Ovary (tissue), 3 donors: Measurements from ENCODE around the gene NSD1.

Experiments used
- EP300 ChIP-seq: sonication (generic); formaldehyde crosslinking; IDR thresholded peaks from one replicate; pipeline ENCODE4 v1.6.1; 2017; ENCODE audit warnings: antibody characterized with exemption
- POLR2A ChIP-seq: fragments of 450-650 bp; IDR thresholded peaks from one replicate; pipeline ENCODE4 v1.6.1; 2017; ENCODE audit warnings: antibody characterized with exemption, mild to moderate bottlenecking, moderate library complexity
- TF ChIP-seq, protein P1 (sequence below), 3 donors: fragments of 450-650 bp in 2 of 3; fragments of 200-600 bp in 1 of 3; IDR thresholded peaks; one replicate each; pipeline versions ENCODE4 v1.5.1 to v1.8.0; 2016 to 2022; ENCODE audit warnings: antibody characterized with exemption in 3 of 3, mild to moderate bottlenecking in 1 of 3
- donor health status: DM: no; HTN: no; CAD: no.

GRCh38 chr5:177300951-177301350 lies 167.4 kb downstream of the NSD1 start:
- no peak for TF ChIP-seq EP300
- TF ChIP-seq, protein P1, sequence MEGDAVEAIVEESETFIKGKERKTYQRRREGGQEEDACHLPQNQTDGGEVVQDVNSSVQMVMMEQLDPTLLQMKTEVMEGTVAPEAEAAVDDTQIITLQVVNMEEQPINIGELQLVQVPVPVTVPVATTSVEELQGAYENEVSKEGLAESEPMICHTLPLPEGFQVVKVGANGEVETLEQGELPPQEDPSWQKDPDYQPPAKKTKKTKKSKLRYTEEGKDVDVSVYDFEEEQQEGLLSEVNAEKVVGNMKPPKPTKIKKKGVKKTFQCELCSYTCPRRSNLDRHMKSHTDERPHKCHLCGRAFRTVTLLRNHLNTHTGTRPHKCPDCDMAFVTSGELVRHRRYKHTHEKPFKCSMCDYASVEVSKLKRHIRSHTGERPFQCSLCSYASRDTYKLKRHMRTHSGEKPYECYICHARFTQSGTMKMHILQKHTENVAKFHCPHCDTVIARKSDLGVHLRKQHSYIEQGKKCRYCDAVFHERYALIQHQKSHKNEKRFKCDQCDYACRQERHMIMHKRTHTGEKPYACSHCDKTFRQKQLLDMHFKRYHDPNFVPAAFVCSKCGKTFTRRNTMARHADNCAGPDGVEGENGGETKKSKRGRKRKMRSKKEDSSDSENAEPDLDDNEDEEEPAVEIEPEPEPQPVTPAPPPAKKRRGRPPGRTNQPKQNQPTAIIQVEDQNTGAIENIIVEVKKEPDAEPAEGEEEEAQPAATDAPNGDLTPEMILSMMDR (IDR thresholded peaks at IDR 0.05): no peak
- TF ChIP-seq POLR2A: no peak
